CD4-positive, alpha-beta T cell treated with Interleukin-6 at 100 ng/mL for 8 hours (primary cell): ENCODE data around the gene OR56A1.
"Not testable (repeated sequence)": the region's sequence is repeated elsewhere in the genome, so short reads cannot be mapped to it uniquely, and the experiment has no call there.

ENCODE experiments used
- DNase-seq: peaks from one replicate; pipeline ENCODE4 v3.0.0-alpha.2; 2020; ENCODE audit warnings: mixed read lengths, low spot score

The OR56A1 gene

GRCh38 chr11:6030708-6031405 lies at the start of gene OR56A1:
TSS of gene OR56A1 (minus strand) at chr11:6030758. CDS start at chr11:6027692, 3,066 bp downstream.
- no peak for DNase-seq

- no peak for DNase-seq
These were observed 48.9 kb upstream of the OR56A1 start for GRCh38 chr11:6079463-6079862.

GRCh38 chr11:6077723-6078122 lies 47.2 kb upstream of the OR56A1 start:
- no peak for DNase-seq

- not testable (repeated sequence) for DNase-seq
These were observed 45.9 kb upstream of the OR56A1 start for GRCh38 chr11:6076443-6076842.

GRCh38 chr11:6067502-6067901 lies 36.9 kb upstream of the OR56A1 start:
- no peak for DNase-seq

- no peak for DNase-seq
These were observed 32.3 kb upstream of the OR56A1 start for GRCh38 chr11:6062691-6063358.

GRCh38 chr11:6061475-6061874 lies 30.9 kb upstream of the OR56A1 start:
- no peak for DNase-seq

GRCh38 chr11:6057452-6057851 lies 26.9 kb upstream of the OR56A1 start:
- DNase-seq: no peak

GRCh38 chr11:6055569-6055968 lies 25.0 kb upstream of the OR56A1 start:
- no peak for DNase-seq

GRCh38 chr11:6052374-6052773 lies 21.8 kb upstream of the OR56A1 start:
- DNase-seq: no peak

GRCh38 chr11:6040874-6041273 lies 10.3 kb upstream of the OR56A1 start:
- DNase-seq: no peak

- DNase-seq: no peak
These were observed 3.1 kb downstream of the OR56A1 start for GRCh38 chr11:6027501-6027900.

GRCh38 chr11:6025056-6025455 lies 5.5 kb downstream of the OR56A1 start:
- no peak for DNase-seq

- DNase-seq: peak; percentile 5
These were observed 7.6 kb downstream of the OR56A1 start for GRCh38 chr11:6022956-6023355.

GRCh38 chr11:6013042-6013441 lies 17.5 kb downstream of the OR56A1 start:
- DNase-seq: no peak

- DNase-seq: no peak
These were observed 18.4 kb downstream of the OR56A1 start for GRCh38 chr11:6012035-6012668.

- no peak for DNase-seq
These were observed 23.7 kb downstream of the OR56A1 start, which contains the start of gene OR56A4 for GRCh38 chr11:6006846-6007245. TSS of gene OR56A4 (minus strand) at chr11:6006946. CDS start at chr11:6002992, 3,954 bp downstream.

GRCh38 chr11:6006395-6006794 lies 24.2 kb downstream of the OR56A1 start:
- no peak for DNase-seq

GRCh38 chr11:6002202-6002699 lies 28.3 kb downstream of the OR56A1 start:
- DNase-seq: no peak

- DNase-seq: no peak
These were observed 35.8 kb downstream of the OR56A1 start for GRCh38 chr11:5994791-5995190.

- no peak for DNase-seq
These were observed 37.8 kb downstream of the OR56A1 start for GRCh38 chr11:5992604-5993251.

- DNase-seq: no peak
These were observed 38.4 kb downstream of the OR56A1 start for GRCh38 chr11:5992150-5992549.
